SK-N-MC (cell line): Measurements from ENCODE around the gene PAXIP1.

Source experiments
- EZH2 ChIP-seq: fragments of 200-600 bp; sonication (generic); IDR thresholded peaks from one replicate; pipeline ENCODE4 v1.6.1; 2017; ENCODE audit warnings: antibody characterized with exemption
- FOXP2 ChIP-seq: optimal IDR thresholded peaks from 2 replicates; pipeline ENCODE3; 2011; ENCODE audit warnings: mild to moderate bottlenecking, moderate library complexity; ENCODE audit not compliant: insufficient read depth; ENCODE audit errors: extremely low read length, control extremely low read depth
- POLR2AphosphoS5 ChIP-seq: IDR thresholded peaks from 2 replicates; pipeline ENCODE4 v1.6.1; 2012; ENCODE audit warnings: mild to moderate bottlenecking, low read depth, low read length, borderline replicate concordance

DNA sequence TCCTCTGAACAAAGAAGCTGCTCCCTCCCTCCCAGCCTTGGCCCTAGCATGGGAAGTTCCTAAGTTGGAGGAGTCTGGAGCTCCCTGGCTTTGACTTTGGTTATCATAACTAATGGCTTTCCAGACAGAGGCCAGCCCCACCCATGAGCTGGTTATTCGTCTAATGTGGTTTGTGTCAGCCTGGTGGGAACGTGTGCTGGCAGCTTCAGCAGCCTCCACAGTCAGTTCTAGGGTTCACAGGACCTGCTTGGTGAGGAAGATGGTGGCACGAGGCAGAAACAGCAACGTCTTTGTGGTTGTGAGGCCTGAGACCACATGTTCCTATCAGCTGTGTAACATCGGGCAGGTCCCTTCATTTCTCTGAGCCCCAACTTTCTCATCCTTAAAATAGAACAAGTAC lies 103.1 kb downstream of the PAXIP1 start:
- TF ChIP-seq EZH2, result no peak
- no peak for TF ChIP-seq POLR2AphosphoS5
- TF ChIP-seq FOXP2, result no peak
